GM19035 (cell line): ENCODE results near the gene BSN.

ENCODE experiments used
- ATAC-seq: cut with Tn5 transposase; IDR thresholded peaks from one replicate; pipeline ENCODE4 v1.9.1; 2021; ENCODE audit not compliant: unreplicated experiment

The BSN gene

DNA sequence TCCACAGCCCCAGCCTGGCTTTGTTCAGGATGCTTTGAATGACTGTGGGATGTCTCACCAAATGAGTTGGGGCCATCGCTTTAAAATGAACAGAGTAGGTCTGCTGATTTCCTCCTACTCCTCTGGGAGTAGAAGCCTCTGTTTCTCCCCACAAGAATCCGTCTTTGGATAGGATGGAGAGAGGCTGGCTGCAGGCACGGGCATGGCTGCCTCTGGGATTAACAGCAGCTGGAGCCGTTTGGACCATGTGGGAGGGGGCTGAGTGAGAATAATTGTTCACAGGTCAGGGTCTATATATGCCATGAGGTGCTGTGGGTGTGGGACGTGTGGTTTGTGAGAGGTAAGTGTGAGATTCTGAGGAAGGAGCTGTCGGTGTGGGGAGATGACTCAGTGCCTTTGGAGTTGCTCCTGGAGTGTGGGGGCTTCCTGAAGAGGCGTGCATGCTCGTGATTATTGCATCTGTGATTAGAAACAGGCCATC is 71.9 kb downstream of the BSN start:
- no peak for ATAC-seq

DNA sequence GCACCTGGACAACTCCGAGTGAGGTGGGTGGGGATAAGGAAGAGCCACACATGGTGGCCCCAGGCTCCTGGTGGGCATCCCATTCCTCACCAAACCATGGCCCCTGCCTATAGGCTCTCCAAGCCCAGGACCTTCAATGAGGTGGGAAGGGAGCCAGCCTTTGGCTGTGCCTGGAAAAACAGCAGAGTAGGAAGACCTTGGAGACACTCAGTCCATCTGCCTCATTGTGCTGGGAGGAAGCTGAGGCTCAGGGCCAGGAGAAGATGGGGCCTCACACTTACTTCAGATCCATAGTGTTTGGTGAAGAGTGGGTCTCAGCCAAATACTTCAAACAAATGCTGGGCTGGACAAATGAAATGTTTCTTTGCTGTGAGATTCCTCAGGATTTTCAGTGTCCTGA is 72.5 kb downstream of the BSN start:
- no peak for ATAC-seq

DNA sequence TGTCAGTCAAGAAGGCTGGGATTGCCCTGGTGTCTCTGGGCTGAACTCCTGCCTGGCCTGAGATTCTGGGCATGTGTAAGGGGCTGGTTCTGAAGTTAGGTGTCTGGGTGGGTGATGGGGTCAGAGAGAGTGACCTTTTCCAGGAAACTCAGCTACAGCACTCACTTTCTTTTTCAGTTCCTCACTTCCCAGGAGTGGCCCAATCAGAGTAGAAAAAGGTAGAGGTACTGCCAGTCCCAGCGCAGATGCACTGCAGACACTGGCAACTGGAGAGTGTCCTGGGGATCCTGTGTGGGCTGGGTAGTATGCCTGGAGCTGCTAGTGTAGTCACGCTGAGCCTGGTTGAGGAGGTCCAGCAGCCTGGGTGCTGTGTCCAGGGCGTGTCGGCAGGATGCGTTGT is 73.4 kb downstream of the BSN start:
- ATAC-seq = no peak

DNA sequence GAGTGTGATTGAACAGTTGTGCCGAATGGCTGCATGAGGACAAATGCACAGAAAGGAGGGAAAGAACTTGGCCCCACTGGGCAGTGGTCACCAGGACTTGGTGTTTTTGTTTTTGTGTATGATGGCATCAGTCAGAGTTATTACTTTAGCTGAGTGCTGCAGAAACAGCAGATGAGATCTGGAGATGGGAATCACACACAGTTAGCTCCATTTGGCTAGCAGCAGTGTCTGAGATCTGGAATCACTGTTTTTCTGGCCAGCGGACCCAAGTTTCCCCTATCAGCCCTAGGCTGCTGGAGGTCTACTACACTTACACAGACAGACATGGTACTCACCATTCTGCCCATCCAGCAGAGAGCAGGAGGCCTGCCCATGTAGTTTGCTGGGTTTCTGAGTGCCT is 74.0 kb downstream of the BSN start:
- no peak for ATAC-seq

DNA sequence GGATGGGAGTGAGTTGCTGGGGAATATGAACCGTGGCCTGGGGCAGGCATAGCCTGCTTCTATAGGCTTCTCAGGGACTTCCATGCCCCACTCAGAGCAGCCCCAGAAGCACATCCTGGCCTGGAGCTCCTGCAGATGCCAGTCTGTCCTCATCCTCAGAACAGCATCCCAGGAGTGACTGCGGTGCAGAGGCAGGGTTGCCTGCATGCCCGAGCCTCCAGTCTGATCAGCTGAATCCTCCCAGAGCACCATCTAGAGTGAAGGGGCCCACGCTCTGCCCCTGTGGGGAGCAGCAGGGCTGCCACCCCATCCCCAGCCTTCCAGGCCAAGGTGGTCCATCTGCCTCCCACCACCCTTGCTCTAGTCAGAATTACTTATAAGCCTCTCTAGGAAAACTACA is 75.2 kb downstream of the BSN start:
- ATAC-seq = no peak

DNA sequence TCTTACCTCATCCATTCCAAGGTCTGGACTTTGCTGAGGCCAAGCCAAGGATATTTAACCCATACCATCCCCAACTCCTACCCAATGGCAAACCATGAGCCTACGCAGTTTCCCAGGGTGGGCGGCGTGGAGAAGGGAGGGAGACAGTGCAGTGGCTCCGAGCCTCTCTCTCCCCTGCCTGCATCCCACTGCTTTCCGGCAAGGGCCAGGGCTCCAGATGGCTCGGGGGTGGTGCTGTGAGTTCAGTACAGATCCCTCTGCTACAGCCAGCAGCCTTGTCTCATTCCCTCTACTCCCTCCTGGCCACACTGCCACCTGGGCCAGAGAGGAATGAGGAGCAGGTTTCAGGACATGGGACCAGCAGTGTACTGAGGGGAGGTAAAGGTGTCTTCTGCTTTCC is 75.6 kb downstream of the BSN start:
- no peak for ATAC-seq

DNA sequence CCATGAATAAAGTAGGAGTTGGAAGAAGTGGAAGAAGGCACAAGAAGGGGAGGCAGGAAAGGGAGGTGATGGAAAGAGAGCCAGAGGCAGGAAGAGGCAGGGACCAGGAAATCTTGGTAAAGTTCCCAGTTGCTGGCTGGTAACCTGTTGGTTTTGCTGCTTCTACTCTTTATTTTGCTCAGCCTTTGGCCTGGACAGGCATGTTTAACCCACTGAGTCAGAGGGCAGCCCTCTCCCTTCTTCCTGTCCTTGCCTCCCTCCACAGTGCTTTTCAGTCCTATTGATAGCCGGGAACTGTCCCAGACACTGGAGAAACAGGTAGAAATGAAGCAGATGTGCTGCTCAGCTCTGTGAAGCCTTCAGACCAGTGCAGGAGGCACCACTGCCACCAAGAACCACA is 76.5 kb downstream of the BSN start:
- no peak for ATAC-seq

DNA sequence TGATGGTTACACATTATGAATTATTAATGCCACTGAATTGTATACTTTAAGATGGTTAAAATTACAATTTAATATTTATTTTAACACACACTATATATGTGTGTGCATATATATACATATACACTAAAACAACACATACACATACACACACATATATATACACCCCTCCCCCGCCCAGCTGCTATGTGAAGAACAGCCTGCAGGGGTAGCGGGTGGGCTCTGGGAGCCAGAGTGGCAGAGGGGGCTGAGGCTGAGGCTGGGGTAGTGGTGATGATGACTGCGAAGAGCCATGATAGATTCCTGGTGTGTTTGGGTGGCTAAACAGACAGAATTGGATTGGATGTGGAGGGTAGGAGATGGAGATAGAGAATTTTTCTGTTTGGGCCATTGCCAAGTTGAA is 80.5 kb downstream of the BSN start:
- ATAC-seq = no peak

DNA sequence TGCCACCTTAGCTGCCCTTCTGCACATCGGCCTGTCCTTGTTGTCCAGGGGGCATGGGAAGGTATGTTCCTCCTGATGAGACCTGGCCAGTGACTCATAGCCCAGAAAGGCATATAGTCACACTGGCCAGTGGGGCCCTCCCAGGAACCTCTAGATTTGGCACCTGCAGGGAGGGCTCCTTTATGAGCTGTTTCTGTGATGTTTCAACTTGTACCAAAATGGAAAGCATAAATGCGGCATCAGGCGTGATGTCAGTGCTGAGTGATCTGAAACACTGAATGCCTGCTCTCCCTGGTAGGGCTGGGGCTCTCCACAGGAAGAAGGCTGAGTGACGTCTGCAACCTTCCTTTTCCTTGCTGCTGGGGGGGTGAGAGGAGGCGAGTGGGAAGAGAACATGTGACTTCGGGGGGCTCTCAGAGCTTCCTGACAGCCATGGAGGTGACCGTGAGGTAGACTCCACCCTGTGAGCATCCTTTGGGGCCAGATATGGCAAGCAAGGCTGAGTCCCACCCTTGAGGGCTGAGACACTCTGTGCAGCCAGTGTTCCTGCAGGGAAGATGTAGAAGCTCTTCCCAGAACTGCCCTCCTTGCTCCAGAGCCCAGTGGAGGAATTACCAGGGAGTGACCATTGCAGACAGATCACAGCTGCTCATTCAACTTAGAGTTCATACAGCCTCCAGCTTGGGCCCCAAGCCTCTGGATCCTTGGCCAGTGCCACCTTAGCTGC is 82.8 kb downstream of the BSN start:
- ATAC-seq = no peak

DNA sequence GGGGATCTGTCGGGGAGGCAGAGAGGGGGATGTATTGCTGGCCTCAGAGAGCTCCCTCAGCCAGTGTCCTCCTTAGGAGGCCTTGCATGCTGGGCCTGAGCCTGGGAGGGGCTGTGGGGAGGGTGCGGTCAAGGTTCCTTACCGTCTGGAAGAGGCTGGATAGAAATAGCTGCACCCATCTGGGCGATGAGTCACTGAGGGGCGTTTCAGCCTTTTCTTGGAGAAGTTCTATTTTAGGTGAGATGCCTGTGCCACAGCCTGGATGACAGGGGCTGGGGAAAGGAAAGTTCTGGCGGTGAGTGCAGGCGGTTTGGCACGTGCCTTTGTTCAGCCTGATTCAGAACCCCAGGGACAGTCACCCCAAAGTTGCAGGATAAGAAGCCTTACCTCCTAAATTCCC is 84.2 kb downstream of the BSN start:
- ATAC-seq = no peak

DNA sequence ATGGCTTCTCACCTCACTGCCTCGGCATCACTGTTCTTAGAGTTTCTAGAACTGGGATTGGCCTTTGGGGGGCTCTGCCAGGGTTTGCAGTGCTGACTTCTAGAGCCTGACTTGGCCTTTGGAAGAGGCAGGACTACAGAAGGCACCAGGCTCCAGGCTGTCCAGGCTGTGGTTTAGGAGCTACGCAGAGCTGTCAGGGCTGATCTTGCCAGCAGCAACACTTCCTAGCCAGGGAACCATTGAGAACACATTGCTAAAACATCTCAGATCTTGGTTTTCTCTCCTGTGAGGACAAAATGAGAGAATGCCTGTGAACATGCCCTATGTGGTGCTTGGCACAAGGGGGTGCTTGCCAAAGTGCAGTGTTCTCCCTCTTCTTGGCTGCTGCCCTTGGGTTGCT is 85.3 kb downstream of the BSN start:
- no peak for ATAC-seq

DNA sequence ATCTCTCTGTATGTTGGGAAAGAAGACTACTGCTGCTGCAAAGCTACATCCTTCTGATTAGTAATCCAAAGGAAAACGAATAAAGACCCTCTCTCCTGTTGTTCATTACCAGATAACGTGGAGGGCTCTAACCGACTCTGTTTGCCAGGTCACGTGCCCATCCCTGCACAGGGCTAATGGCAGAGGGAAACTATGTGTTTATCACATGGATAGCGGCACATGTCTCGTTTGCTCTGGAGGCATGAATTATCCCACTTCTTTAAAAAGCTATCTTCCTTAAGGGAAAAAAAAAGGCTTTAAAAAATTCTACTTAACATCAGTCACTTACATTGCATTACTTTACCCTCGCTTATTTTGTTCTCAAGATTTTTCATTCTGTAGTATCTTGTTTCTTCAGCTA is 87.0 kb downstream of the BSN start:
- no peak for ATAC-seq

DNA sequence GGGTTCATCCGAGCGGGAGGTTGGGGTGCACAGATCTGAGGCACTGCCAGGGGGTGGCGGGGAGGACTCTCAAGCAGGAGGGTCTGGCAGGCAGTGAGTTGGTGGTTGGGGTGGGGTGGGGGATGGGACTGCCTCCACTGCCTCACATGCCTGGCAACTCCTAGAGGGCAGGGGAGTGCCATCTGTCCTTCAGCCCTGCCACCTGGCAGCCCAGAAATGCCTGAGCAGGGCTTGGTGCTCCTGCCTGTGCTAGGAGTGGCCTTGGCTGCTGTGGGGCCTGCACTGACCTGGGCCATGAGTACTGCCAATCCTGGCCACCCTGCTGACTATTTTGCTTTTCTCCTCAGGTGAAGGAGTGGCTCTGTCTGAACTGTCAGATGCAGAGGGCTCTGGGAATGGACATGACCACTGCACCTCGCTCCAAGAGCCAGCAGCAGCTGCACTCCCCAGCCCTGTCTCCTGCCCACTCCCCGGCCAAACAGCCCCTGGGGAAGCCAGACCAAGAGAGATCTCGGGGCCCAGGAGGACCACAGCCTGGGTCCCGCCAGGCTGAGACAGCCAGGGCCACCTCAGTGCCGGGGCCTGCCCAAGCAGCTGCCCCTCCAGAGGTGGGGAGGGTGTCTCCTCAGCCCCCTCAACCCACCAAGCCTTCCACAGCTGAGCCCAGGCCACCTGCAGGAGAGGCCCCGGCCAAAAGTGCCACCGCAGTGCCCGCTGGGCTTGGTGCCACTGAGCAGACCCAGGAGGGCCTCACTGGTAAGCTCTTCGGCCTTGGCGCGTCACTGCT is 87.8 kb downstream of the BSN start:
- ATAC-seq = no peak

DNA sequence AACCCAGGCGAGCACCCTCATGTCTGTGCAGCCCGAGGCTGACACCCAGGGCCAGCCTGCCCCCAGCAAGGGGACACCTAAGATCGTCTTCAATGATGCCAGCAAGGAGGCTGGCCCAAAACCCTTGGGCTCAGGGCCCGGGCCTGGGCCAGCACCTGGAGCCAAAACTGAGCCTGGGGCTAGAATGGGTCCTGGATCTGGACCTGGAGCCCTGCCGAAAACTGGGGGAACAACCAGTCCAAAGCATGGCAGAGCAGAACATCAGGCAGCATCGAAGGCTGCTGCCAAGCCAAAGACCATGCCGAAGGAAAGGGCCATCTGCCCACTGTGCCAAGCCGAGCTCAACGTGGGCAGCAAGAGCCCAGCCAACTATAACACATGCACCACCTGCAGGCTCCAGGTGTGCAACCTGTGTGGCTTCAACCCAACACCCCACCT is 88.5 kb downstream of the BSN start:
- no peak for ATAC-seq

DNA sequence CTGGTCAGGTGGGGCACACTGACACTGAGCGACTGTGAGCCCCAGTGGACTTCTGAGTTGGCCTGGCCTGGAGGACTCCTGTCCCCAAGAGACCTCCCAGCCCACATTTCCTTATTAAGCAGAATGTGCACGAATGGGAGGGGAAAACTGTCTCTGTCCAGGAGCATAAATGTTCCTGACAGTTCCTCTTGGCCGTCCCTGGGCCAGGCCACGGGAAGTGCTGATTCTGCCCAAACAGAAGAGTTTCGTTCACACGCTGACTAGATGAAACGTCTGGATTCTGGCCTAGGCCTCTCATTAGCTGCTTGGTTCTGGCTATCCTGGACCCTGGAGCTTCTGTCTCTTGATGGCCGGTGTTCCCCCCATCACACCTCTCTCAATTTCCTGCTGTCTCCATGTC is 90.4 kb downstream of the BSN start:
- no peak for ATAC-seq

DNA sequence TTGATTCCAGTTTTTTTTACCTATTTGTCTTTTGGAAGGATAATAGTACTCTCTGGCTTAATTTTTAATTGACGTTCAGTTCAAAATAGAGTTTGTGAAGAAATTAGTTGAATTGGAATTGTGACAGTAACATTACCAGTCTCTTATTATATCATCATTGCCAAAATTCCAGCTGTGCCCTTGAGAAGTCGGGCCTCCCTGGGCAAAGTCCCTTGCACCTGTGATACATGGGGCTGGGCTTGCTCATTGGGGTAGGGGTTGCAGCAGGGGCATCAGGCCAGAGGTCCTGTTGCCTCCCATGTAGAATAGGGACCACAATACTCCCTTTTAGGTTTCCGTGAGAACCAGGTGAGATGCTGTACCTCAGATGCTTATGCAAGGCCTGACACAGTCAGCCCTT is 92.0 kb downstream of the BSN start:
- ATAC-seq = no peak

DNA sequence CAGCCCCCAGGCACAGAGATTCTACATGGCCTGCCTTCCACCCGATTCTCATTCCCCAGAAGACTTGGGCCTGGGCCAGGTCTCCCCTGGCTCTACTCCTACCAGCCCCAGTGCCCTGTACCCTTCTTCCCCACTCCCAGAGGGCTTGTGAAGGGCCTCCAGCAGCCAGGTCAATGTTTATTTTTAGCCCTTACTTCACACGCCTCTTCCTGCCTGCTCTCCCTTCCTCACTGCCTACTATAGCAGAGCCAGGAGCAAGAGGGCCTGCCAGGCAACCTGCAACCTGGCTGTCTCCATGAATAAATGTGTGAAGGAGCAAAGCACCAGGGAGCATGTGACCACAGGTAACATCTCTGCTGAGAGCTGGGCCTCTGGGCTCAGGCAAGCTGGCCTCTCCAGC is 93.5 kb downstream of the BSN start:
- no peak for ATAC-seq

DNA sequence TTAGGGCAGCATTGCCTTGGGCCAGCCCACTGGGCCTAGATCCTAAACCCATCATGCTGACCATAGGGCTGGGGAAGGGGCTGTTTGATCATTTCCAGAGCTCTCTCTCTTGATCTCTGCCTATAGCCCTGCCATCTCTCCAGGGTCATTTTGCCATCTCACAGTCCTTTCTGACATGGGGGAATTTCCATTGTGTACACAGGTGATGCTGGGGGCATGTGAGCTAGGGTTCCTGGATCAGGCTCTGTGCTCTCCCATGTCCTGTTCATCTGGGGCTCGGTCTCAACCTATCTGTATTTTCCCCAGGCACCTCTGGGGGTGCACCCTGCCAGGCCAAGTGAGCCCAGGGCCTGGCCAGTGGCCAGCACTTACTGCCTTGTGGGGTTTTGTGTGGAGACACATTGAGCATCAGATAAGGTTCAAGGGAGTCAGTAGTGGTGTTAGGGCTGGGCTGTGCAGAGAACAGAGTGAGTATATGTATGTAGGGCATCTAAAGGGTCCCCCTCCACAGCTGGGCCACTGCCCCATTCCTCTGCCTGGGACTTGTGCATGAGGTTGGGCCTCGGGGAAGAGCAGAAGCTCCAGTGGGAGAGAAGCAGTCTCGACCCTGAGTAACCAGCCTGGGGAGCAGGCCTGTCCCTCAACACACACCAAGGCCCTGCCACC is 94.2 kb downstream of the BSN start:
- ATAC-seq = no peak

DNA sequence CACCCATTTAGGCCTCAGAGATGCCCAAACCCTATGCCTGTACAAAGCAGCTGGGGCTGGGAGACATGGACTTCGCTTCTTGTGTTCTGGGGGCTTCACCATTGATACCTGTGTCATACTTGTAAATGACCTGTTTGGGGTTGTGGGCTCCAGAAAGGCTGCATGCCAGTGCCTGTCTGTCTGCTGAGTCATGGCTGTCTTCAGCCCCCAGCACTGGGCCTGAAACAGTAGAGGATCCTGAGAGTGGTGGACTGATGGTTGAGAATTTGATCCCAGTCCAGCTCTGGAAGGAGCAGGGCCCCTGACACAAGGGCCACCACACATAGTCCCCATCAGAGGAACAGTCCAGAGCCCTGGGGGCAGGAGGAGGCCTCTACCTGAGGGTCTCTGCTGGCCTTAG is 95.3 kb downstream of the BSN start:
- ATAC-seq = no peak

DNA sequence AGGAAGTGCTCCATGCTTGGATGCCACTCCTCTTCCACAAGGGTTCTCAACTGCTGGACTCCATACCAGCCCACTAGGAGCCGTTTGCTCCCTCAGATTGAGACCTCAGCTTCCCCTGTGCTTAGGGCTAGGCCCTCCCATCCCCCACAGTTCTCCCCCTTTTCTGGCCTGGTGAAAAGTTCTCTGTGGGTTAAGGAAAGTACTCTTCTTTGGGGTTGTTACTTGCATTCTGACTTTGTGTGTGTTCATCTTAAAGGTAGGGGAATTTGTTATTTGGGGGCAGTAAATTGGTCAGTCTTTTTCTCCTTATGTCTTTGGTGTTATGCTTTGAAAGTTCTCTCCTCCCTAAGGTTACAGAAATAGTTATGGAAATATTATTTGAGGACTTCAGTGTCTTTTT is 95.9 kb downstream of the BSN start:
- ATAC-seq = no peak

DNA sequence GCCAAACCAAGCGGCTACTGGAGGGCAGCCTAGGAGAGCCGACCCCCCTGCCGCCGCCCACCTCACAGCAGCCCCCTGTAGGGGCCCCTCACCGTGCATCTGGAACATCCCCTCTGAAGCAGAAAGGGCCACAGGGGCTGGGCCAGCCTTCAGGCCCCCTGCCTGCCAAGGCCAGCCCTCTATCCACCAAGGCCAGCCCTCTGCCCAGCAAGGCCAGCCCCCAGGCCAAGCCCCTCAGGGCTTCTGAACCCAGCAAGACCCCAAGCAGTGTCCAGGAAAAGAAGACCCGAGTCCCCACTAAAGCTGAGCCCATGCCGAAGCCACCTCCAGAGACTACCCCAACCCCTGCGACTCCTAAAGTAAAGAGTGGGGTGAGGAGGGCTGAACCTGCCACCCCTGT is 96.4 kb downstream of the BSN start:
- no peak for ATAC-seq
